ENCODE measurements around the gene BMPER.

BMPER gene

GRCh38 chr7:34062341-34062740 is 157.0 kb downstream of the BMPER start:
- no peak for DNase-seq (ENCODE audit: low read depth, low spot score)

DNA sequence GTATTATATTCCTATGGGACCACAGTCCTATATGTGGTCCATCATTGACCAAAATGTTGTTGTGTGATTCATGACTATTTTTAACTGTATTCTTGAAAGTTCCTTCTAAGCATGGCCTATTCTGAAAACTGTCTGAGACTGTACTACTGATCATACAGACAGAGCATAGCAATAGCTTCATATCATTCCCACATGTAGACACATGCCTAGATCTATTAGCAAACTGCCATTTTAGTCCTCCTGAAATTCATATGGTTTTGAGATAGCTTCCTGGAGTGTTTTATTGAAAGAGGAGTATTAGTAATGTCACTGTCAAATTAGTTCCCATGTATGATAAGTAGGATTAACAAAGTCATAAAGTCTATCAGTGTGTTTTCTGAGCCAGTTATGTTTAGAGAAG is 157.5 kb downstream of the BMPER start:
- DNase-seq (ENCODE audit: low read depth, low spot score): no peak

DNA sequence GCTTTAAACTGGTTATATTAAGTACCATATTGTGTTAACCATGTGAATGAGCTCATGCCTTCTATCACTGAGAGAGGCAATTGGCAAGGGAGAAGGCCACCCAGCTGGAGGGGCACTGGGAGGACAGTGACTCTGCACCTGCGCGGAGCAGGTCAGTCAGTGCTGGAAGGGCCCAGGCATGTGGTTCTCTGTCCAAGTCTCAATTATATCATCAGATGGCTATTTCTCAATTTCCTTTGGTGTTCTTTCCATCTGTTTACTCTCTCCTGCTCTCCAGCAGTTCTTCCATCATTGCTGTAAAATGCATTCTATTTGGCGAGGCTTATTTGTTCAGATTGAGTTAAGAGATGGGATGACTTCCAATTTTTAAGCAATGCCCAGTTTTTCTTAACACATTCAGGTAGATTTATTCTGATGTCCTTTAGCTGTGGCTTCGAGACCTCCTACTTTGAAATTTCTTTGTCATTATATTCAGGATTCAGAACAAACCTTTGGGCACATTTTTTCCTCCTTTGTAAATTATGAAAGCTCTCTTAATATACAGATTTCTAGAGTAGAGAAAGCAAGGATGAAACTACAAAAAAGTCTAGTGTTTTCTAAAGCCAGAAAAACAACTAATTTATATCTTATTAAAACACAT is 159.3 kb downstream of the BMPER start:
- no peak for DNase-seq (ENCODE audit: low read depth, low spot score)

GRCh38 chr7:34066411-34066810 is 161.1 kb downstream of the BMPER start:
- DNase-seq (ENCODE audit: low read depth, low spot score): no peak

GRCh38 chr7:34067005-34067778 is 161.9 kb downstream of the BMPER start:
- DNase-seq (ENCODE audit: low read depth, low spot score): no peak

GRCh38 chr7:34069676-34070075 is 164.3 kb downstream of the BMPER start:
- no peak for DNase-seq (ENCODE audit: low read depth, low spot score)

DNA sequence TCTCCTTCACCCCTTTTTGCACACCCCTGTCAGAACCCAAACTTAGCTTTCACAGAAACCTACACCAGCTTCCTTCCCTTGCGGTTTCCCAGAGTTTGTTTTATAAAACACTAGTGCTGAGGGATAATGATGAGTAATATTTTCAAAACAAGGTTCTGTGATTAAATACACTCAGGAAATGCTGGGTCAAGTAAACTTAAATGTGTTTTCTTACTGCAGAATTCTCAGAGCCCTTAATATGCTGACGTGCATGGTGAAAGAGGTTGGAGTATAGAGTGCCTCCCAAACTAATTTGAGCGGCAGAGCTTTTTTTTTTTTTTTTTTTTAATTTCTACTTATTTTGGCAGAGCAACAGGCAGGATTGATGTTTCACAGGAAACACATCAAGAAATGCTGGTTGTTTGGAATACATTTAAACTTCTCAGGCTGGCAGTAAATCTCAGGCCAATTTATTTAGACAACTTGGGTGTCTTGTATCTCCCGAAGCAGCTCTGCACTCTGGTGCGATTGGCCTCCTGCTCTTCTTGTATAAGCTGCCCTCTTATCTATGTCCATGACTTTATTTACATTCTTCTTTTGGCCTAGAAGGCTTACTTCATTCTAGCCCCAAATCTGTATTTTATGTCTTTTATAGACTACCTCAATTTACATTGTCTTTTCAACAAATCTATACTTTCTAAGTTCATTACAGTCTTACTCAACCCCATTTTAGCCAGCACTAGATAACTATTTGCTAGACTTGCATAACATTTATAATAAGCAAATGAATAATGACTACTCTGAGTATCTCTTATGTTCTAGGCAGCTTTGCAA is 165.4 kb downstream of the BMPER start:
- DNase-seq (ENCODE audit: low read depth, low spot score): peak; percentile 78

GRCh38 chr7:34073676-34074075 is 168.3 kb downstream of the BMPER start:
- DNase-seq (ENCODE audit: low read depth, low spot score): no peak

- DNase-seq (ENCODE audit: low read depth, low spot score): no peak
These were observed 169.1 kb downstream of the BMPER start for GRCh38 chr7:34074421-34074820.

DNA sequence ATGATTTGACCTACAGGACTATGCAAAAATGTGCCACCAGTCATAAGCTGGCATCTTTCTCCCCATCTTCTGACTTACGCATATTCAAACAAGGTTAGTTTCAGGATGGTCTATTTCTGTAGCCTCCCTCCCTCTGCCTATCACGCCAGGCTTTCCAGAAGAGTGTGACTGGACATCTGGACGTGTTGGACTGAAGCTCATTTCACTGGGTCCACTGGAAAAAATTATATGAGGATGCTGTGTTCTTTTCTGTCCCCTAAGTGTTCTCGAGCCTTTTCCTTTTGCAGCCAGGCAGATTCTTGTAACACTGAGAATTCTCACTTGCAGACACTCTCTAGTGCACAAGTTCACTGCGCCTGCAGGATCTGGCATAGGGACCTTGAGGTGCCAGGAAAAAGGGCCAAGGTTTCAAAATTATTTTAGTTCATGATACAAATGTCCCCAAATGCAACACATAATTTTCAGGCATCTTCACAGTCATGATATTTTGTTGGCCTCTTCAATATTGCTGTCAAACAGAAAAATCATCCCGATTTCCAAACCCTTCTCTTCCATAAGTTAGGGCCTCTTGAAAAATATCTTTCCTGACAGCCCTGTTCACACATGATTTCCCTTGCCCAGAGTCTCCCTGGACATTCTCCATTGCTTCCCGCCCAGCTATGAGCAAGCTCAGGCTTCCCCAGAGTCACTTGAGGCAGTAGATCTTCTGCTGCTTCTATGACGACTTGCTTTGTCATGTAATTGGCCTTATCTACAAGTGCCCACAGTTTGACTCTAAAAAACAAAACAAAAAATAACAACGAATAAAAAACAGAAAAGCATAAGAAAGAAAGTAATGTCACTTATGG is 170.4 kb downstream of the BMPER start:
- no peak for DNase-seq (ENCODE audit: low read depth, low spot score)

DNA sequence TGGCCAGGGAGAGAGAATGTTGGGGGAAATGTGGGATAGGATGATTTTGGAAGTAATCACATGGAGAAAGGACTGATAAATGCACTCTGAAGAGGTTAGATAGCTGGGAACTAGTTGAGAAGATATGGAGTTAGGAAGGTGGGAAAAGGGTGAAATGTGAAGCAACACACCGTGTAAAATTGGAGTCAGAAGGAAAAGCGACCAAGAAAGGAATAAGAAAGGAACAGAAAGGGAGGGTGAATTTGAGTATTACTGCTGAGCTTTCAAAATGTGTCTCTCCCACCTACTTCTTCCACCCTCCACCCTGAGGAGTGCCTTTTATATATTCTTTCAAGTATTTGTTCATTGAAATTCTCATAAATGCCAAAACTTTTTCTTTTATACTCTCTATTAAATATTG is 171.8 kb downstream of the BMPER start:
- DNase-seq (ENCODE audit: low read depth, low spot score): no peak

DNA sequence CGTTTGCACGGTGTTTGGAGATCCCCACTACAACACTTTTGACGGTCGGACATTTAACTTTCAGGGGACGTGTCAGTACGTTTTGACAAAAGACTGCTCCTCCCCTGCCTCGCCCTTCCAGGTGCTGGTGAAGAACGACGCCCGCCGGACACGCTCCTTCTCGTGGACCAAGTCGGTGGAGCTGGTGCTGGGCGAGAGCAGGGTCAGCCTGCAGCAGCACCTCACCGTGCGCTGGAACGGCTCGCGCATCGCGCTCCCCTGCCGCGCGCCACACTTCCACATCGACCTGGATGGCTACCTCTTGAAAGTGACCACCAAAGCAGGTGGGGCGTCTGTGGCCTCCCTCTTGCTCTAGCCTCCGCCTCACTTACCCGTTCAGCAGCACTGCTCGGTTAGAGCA is 173.5 kb downstream of the BMPER start:
- no peak for DNase-seq (ENCODE audit: low read depth, low spot score)

- no peak for DNase-seq (ENCODE audit: low read depth, low spot score)
These were observed 175.2 kb downstream of the BMPER start for GRCh38 chr7:34080513-34080912.

DNA sequence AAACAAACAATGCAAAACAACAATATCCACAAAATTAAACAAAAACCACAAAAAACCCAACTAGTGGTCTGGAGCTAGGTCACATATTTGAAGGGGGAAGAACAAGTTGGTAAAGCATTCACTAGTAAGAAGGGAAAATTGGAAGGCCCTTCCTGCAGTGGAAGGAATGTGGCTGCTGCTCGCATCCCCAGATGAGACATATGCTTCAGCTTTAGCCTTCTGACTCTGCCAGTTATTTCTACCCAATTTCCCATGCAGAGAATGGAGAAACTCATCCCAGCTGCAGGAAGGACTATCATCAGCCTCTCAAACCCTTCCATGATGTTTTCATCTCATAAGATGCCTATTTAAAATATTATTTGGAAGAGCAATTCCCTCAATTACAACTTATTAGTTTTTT is 176.6 kb downstream of the BMPER start:
- DNase-seq (ENCODE audit: low read depth, low spot score): no peak

DNA sequence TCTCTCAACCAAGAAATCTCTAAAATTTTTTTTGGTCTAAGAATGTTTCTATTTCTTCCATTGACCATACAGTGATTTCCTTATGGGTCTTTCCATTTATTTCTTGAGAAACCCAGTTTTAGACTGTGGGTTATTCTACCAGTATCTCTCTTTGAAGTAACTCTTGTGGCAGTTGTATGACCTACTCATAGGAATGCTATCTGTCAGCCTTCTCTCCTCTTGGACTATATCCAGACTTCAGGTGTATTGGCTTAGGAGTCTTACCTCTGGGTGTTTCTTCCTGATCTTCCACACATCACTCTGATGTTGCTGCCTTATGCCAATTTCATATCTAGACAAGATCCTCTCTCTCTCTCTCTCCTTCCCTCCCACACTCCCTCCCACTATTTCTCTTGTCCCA is 178.1 kb downstream of the BMPER start:
- no peak for DNase-seq (ENCODE audit: low read depth, low spot score)

- DNase-seq (ENCODE audit: low read depth, low spot score): no peak
These were observed 179.3 kb downstream of the BMPER start for GRCh38 chr7:34084651-34085050.

DNA sequence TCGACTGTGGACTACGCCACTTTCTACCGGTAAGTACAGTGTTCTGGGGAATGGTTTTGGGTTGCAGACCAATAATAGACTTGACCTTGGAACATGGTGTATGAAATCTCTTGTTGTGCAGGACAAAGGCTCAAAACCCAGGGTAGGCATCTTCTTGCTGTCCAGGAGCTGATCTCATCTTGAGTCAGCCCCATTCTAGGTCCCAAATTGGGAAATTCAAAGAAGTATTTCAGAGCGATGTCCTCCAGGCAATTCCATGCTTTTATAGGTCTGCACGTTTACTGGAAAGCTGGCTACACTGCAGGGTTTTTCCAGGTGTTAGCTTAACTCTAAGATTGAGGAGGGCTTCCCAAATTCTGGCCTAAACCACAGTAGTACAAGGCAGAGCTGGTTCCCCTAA is 180.7 kb downstream of the BMPER start:
- no peak for DNase-seq (ENCODE audit: low read depth, low spot score)

GRCh38 chr7:34086981-34087380 is 181.6 kb downstream of the BMPER start:
- no peak for DNase-seq (ENCODE audit: low read depth, low spot score)

DNA sequence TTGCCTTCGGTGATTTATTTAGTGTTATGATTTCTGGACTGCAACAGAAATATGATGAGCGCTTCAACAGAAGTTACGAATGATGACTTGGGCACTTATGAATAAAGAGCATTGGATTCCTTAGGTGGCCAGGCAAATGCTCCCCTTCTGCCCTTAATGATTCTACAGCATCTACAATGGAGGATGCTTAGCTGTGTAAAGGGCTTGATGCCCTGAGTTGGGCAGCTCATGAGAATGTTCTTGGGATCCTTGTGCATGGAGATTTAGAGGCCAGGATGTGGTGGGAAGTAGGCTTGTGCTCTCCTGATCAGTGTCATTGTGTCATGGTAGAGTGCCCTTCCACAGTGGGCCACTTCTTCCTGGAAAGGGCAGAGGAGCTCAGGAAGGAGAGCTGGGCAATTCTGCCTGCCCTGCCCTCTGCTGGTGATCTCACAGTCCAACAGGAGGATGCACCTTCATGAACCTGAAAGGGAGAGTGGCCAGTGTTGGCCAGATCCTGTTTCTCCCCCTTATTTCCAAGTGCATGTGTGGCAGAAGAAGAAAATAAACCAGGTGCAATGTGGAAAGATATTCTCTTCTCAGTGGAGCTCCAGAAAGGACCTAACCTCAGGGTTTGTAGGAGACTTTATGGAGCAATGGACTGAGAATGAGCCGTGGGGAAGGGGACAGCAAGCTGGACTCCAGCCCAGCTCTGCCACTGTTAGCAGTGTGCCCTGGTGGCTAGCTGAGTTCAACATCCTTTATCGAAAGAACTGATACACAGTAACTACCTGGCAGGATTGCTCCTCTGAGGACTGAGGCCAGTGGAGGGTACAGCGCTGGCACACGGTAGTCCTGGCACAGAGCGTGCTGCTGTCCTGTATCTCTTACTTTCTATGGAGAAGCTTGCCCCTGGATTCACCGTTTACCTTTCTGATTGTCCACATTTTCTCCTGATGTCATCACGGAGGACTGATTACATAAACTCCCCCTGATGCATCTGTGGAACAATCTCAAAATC is 182.9 kb downstream of the BMPER start:
- no peak for DNase-seq (ENCODE audit: low read depth, low spot score)

DNA sequence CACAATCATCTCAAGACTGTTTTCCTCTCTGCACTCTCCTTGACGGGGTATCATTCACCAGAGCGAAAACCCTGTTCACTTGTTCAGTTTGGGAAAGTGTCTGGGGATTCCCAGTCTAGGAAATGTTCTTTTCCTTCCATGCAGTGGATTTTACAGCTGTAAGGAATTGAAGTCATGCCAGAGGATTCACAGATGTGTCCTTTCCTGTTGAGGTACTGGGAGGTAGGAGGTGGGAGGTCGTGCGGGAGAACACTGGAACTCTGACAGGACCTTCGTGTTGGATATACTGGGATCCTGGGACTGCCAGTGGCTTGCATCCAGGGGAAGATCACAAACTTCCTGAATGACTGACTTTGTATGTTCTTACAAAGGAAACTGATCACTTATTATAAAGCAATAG is 185.5 kb downstream of the BMPER start:
- no peak for DNase-seq (ENCODE audit: low read depth, low spot score)
